Body of pancreas (tissue), 4 donors: ENCODE data around the gene MPL. TPM values are rescaled to one million over a fixed set of nuclear protein-coding genes. Genes with fewer than 3 reads are reported as not detected.

Experiments
- ATAC-seq: fragments of 150-250 bp; one replicate; pipeline ENCODE4 v1.9.1; 2016
- DNase-seq, 4 donors: peaks; one replicate each; pipeline ENCODE4 v3.0.0-alpha.2; 2019
- H3K27ac ChIP-seq, 4 donors: fragments of 200-600 bp; sonication (generic); 1 replicate in 3 of 4; 2 replicates in 1 of 4; pipeline versions ENCODE4 v1.5.1 to v1.6.1; 2016 to 2019; ENCODE audit warnings: mild to moderate bottlenecking in 1 of 4, mixed read lengths in 1 of 4, moderate library complexity in 1 of 4
- H3K27me3 ChIP-seq, 2 donors: fragments of 200-600 bp; sonication (generic); one replicate each; pipeline ENCODE4 v1.6.0; 2016; ENCODE audit warnings: mild to moderate bottlenecking in 1 of 2
- H3K36me3 ChIP-seq, 2 donors: fragments of 200-600 bp; sonication (generic); replicated peaks in 1 of 2; 2 replicates each; pipeline ENCODE4 v1.5.1; 2016; ENCODE audit warnings: low read depth in 2 of 2; ENCODE audit not compliant: insufficient read depth in 1 of 2
- H3K4me1 ChIP-seq: fragments of 200-600 bp; sonication (generic); one replicate; pipeline ENCODE4 v1.6.0; 2016
- H3K4me3 ChIP-seq, 2 donors: fragments of 200-600 bp; sonication (generic); 1 replicate in 1 of 2; 2 replicates in 1 of 2; pipeline ENCODE4 v1.5.1; 2016 to 2019
- H3K9me3 ChIP-seq, 3 donors: fragments of 200-600 bp; sonication (generic); 1 replicate in 2 of 3; 2 replicates in 1 of 3; pipeline ENCODE4 v1.5.1; 2016
- POLR2A ChIP-seq, 3 donors: fragments of 450-650 bp; IDR thresholded peaks; one replicate each; pipeline ENCODE4 v1.6.1; 2016; ENCODE audit warnings: antibody characterized with exemption in 3 of 3, mild to moderate bottlenecking in 2 of 3
- WGBS, 2 donors: methylation state at CpG; one replicate each; pipeline ENCODE4 v1.1.5; 2017; 5-methylcytosine and 5-hydroxymethylcytosine counted together
- intact Hi-C: fragments of 100-400 bp; cut with DNase I; formaldehyde crosslinking; loops from one replicate; pipeline ENCODE4 v1.15.1; 2023
- total RNA-seq, 2 donors: library from RNA; depleted of rRNA; stranded (reverse); fragments of >200 nt; gene quantifications; one replicate each; pipeline ENCODE4 v1.1.0, GENCODE V29; 2016
- TF ChIP-seq, protein P1 (sequence below), 7 experiments: fragments of 450-650 bp in 4 of 7; fragments of 200-600 bp in 3 of 7; sonication (generic) in 3 of 7; IDR thresholded peaks; one replicate each; pipeline ENCODE4 v1.5.1; 2016 to 2019; ENCODE audit warnings: antibody characterized with exemption in 7 of 7

The MPL gene
- total RNA-seq, 2 donors from 2014 or later: not detected

DNA sequence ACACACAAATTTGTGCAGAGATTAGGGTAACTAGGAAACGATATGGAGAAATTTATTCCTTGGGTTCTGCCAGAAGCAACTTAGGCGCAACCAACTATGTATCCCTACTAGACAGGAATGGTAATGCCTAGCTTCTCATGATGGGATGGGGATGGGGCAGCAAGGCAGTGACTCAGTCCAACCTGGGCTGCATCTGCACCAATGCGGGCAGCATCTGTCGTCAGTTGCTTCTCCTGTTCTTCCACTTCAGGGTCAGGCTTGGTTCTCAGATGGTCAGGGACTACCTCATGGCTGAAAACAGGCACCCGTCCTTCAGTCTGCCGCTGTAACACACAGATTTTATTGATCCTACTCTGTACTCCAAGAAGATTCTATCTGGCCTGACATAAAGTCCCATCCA lies 49.1 kb downstream of the MPL start:
- WGBS, 2 donors: 85 to 90% methylated on average over 6 of the region's 6 CpGs
- intact Hi-C loops: no loop called here
- no peak for TF ChIP-seq POLR2A (IDR thresholded peaks at IDR 0.05)
- TF ChIP-seq, protein P1, sequence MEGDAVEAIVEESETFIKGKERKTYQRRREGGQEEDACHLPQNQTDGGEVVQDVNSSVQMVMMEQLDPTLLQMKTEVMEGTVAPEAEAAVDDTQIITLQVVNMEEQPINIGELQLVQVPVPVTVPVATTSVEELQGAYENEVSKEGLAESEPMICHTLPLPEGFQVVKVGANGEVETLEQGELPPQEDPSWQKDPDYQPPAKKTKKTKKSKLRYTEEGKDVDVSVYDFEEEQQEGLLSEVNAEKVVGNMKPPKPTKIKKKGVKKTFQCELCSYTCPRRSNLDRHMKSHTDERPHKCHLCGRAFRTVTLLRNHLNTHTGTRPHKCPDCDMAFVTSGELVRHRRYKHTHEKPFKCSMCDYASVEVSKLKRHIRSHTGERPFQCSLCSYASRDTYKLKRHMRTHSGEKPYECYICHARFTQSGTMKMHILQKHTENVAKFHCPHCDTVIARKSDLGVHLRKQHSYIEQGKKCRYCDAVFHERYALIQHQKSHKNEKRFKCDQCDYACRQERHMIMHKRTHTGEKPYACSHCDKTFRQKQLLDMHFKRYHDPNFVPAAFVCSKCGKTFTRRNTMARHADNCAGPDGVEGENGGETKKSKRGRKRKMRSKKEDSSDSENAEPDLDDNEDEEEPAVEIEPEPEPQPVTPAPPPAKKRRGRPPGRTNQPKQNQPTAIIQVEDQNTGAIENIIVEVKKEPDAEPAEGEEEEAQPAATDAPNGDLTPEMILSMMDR (IDR thresholded peaks at IDR 0.05): no peak
- no peak for DNase-seq
- Histone ChIP-seq H3K9me3 (no peaks in the 10 kb centered on the region), H3K4me1 (peaks cover 33% of the 10 kb centered on the region), H3K36me3 (peaks cover 8 to 29% of the 10 kb centered on the region in 2 donors), H3K4me3 (no peak overlapping the region), H3K27ac (no peak overlapping the region), H3K27me3 (no peaks in the 10 kb centered on the region)
- ATAC-seq: no peak

DNA sequence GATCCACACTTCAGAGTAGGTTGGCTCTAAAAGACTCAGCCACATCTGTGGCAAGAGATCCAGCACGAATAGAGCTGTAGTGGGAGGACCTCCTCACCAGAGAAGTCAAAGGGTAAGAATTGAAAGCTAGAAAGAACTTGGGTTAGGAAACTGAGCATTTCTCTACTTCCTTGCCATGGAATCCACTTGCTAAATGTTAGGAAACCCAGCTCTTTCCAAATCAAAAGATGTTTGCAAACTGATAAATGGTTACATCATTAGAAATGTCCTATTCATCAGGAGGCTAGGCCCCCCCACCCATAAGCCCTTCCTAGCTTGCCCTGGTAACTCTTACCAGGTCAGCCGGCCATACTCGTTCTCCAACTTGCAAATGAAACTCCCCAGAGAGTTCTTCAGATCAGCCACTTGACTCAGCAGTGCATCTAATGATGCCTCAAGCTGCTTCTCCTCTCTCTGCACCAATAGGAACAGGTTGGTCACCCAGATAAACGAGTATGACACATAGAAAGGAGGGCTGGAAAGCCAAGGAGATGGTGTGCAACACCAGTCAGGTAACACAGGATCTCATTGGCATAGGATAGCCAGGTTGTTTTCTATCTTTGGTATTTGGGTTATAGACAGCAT lies 50.5 kb downstream of the MPL start:
- Histone ChIP-seq H3K27me3 (no peaks in the 10 kb centered on the region), H3K27ac (no peak overlapping the region), H3K4me1 (peaks cover 27% of the 10 kb centered on the region), H3K4me3 (no peak overlapping the region), H3K9me3 (no peaks in the 10 kb centered on the region), H3K36me3 (peaks cover 8 to 26% of the 10 kb centered on the region in 2 donors)
- ATAC-seq (no peak), DNase-seq (no peak)
- TF ChIP-seq, protein P1 (IDR thresholded peaks at IDR 0.05): no peak
- TF ChIP-seq POLR2A (IDR thresholded peaks at IDR 0.05): no peak
- 32 to 53% methylated on average over 4 of the region's 4 CpGs for WGBS, 2 donors
- intact Hi-C loops: no loop called here

DNA sequence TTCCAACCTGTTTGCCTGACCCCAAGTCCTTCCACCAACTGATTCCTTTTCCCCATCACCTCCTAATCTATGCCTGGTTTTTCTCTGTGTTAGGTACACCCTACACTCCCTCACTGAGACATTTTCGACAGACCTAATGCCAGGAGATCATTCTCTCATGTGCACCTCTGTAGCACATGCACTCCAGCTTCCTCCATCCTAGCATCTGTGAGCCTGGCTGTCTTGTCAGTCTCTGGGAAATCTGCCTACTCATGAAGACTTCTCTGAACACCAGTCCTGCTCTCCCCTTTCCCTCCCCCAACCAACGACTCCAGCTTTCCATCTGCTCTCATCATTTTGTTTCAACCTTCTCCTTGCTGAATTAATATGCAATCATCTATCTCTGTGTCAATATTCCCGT lies 51.0 kb downstream of the MPL start:
- H3K36me3 ChIP-seq: peaks cover 8 to 23% of the 10 kb centered on the region in 2 donors
- peak overlapping the region; percentile 72 to 96 (median 90) for H3K27ac ChIP-seq
- intact Hi-C loops: no loop called here
- H3K4me3 ChIP-seq: peak overlapping the region; percentile 39 to 83
- peaks cover 27% of the 10 kb centered on the region for H3K4me1 ChIP-seq
- no peaks in the 10 kb centered on the region for H3K27me3 ChIP-seq
- ATAC-seq: no peak
- TF ChIP-seq, protein P1 (IDR thresholded peaks at IDR 0.05): no peak
- no peak for TF ChIP-seq POLR2A (IDR thresholded peaks at IDR 0.05)
- no peak for DNase-seq
- no peaks in the 10 kb centered on the region for H3K9me3 ChIP-seq
- WGBS, 2 donors: 11 to 18% methylated on average over 3 of the region's 3 CpGs

DNA sequence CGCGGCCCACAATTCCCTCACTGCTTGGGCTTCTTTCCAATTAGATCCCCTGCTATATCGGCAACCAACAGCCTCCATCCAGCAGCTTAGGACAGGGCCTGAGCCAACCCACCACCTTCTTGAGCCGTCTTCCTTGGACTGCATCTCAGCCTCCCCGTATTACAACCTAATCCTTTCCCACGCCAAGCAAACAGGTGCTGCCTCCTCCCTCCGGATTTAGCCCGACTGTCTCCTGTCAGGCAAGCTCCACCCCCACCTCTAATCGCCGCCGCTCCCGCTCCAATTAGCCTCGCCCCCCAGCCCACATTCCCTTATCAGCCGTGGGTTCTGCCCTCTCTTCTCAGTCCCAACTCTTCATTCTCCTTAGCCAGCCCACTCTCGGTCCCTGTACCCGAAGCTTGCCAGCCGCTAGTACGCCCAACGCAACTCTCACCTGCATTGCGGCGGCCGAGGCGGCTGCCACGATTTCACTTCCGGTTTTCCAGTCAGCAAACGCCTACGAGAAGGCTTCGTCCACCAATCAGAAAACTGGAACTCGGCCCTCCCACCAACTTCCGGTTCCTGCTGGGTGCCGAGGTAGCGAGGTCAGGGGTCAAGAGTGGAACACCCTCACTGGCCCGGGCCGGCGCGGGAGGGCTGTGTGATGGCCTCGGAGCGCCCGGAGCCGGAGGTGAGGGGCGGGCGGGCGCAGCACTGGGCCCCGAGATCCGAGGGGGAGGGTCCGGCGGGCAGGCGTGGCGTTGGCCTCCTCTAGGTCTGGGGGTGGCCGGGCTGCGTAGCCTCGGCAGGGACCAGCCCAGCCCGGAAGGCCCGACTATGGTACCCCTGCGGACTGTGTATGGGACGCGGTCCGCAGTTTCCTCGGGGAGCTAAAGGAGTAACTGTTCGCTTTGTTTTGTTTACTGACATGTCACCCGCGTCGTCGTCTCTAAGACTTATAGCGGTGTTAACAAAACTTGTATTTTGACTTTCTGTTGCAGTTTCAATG lies 52.0 kb downstream of the MPL start, which contains the start of the genes MED8 and SZT2:
TSS of gene MED8 (minus strand) at position 475 of the 988 bp plus-strand sequence. CDS start at position 439, 36 bp downstream.
TSS of gene SZT2 (plus strand) at position 574 of the 988 bp plus-strand sequence. CDS start at position 644, 70 bp downstream.
- Histone ChIP-seq H3K27ac (peak within 1 kb of the TSS; percentile 72 to 96 (median 90)), H3K4me1 (peaks cover 27% of the 10 kb centered on the region), H3K4me3 (peak within 1 kb of the TSS; percentile 39 to 83), H3K27me3 (no peaks in the 10 kb centered on the region), H3K9me3 (no peaks in the 10 kb centered on the region), H3K36me3 (peaks cover 8 to 16% of the 10 kb centered on the region in 2 donors)
- intact Hi-C loops: no loop called here
- peak; percentile 95 to 97 (median 97) for DNase-seq
- 1% methylated on average over 49 to 60 of the region's 65 CpGs for WGBS, 2 donors
- peak; percentile 99 for ATAC-seq
- peak; percentile 66 to 95 (median 92) for TF ChIP-seq POLR2A (IDR thresholded peaks at IDR 0.05)
- TF ChIP-seq, protein P1 (IDR thresholded peaks at IDR 0.05): no peak
